Measurements from ENCODE around the gene APOBEC3H.

DNA sequence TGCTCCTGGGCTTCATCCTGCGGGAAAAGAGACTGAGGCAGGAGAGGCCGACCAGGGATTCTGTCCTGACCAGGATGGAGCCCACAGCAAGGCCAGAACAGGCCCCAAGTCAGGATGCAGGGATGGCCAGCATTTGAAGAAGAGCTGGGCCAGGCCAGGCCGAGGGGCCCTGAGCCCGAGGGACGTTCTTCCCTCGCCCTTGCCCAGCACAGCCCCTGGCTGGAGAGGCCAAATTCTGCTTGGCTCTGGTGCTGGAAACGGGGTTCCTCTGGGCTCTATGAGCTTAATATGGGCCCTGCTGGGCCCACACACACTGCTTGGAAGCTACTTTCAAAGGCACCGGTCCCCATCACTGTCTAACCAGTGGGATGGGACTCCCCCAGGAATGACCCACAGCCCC, 12.4 kb upstream of the APOBEC3H start:
- TF ChIP-seq, protein P1, sequence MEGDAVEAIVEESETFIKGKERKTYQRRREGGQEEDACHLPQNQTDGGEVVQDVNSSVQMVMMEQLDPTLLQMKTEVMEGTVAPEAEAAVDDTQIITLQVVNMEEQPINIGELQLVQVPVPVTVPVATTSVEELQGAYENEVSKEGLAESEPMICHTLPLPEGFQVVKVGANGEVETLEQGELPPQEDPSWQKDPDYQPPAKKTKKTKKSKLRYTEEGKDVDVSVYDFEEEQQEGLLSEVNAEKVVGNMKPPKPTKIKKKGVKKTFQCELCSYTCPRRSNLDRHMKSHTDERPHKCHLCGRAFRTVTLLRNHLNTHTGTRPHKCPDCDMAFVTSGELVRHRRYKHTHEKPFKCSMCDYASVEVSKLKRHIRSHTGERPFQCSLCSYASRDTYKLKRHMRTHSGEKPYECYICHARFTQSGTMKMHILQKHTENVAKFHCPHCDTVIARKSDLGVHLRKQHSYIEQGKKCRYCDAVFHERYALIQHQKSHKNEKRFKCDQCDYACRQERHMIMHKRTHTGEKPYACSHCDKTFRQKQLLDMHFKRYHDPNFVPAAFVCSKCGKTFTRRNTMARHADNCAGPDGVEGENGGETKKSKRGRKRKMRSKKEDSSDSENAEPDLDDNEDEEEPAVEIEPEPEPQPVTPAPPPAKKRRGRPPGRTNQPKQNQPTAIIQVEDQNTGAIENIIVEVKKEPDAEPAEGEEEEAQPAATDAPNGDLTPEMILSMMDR (IDR thresholded peaks at IDR 0.05) = no peak
- no peak for TF ChIP-seq POLR2A (IDR thresholded peaks at IDR 0.05)
- no peak for TF ChIP-seq POLR2AphosphoS5 (IDR thresholded peaks at IDR 0.05)
- no peak for TF ChIP-seq EP300 (IDR thresholded peaks at IDR 0.05)
